K562 (cell line): ENCODE measurements around the gene LTA. TPM values are rescaled to one million over a fixed set of nuclear protein-coding genes. Genes with fewer than 3 reads are reported as not detected.
A peak's percentile ranks its signal among the peaks of the same experiment; 100 is the strongest.

Experiments used
- BCOR ChIP-seq: fragments of 450-650 bp; IDR thresholded peaks from 2 replicates; pipeline ENCODE4 v1.6.1; 2016
- ETV1 ChIP-seq: fragments of 450-650 bp; conservative IDR thresholded peaks from 2 replicates; pipeline ENCODE4 v1.6.1; 2016; ENCODE audit warnings: missing genetic modification characterization, control low read depth, low read depth, missing compliant biosample characterization
- FUS ChIP-seq: fragments of 200-400 bp; formaldehyde crosslinking; optimal IDR thresholded peaks from 2 replicates; pipeline ENCODE3; 2017; ENCODE audit warnings: low read depth, low read length
- GABPB2 ChIP-seq: fragments of 250-450 bp; sonication (Bioruptor Pico); conservative IDR thresholded peaks from 2 replicates; pipeline ENCODE4 v1.5.1; 2021; ENCODE audit warnings: mild to moderate bottlenecking
- HMGN3 ChIP-seq: IDR thresholded peaks from 2 replicates; pipeline ENCODE4 v1.6.1; 2011; ENCODE audit warnings: borderline replicate concordance, low read depth, mild to moderate bottlenecking, mixed read lengths, low read length; ENCODE audit not compliant: insufficient read length; ENCODE audit errors: extremely low read depth
- JUN ChIP-seq, 2 experiments: sonication (generic) in 1 of 2; formaldehyde crosslinking in 1 of 2; IDR thresholded peaks; 2 replicates each; pipeline versions ENCODE4 v1.6.1 to v1.8.0; 2012 to 2022; ENCODE audit warnings: borderline replicate concordance in 2 of 2, mild to moderate bottlenecking in 2 of 2, improper control_type of control experiment in 1 of 2, low read depth in 1 of 2, low read length in 1 of 2, missing genetic modification reagents in 1 of 2
- KLF6 ChIP-seq: fragments of 250-450 bp; sonication (Bioruptor Pico); IDR thresholded peaks from 2 replicates; pipeline ENCODE4 v1.4.0; 2020; ENCODE audit warnings: mild to moderate bottlenecking, moderate library complexity, borderline replicate concordance
- NELFE ChIP-seq: IDR thresholded peaks from 2 replicates; pipeline ENCODE4 v1.6.1; 2011; ENCODE audit warnings: mild to moderate bottlenecking; ENCODE audit not compliant: insufficient read depth, insufficient read length
- NFXL1 ChIP-seq: fragments of 450-650 bp; formaldehyde crosslinking; IDR thresholded peaks from 2 replicates; pipeline ENCODE4 v1.4.0; 2021; ENCODE audit warnings: mild to moderate bottlenecking
- NR4A1 ChIP-seq, 2 experiments: fragments of 250-450 bp in 1 of 2; fragments of 450-650 bp in 1 of 2; sonication (Bioruptor Pico) in 1 of 2; IDR thresholded peaks; 2 replicates each; pipeline versions ENCODE4 v1.4.0 to v1.6.1; 2016 to 2020; ENCODE audit warnings: mild to moderate bottlenecking in 2 of 2, missing compliant biosample characterization in 1 of 2, missing genetic modification characterization in 1 of 2, moderate library complexity in 1 of 2
- RB1 ChIP-seq: fragments of 450-650 bp; IDR thresholded peaks from 2 replicates; pipeline ENCODE4 v1.6.1; 2017; ENCODE audit warnings: low read depth, mild to moderate bottlenecking
- SMAD4 ChIP-seq: fragments of 250-450 bp; sonication (Bioruptor Pico); conservative IDR thresholded peaks from 2 replicates; pipeline ENCODE4 v1.8.0; 2021; ENCODE audit warnings: inconsistent platforms, mild to moderate bottlenecking, moderate library complexity
- SRSF9 ChIP-seq: fragments of 200-400 bp; formaldehyde crosslinking; IDR thresholded peaks from 2 replicates; pipeline ENCODE4 v1.6.1; 2017; ENCODE audit warnings: low read depth, low read length, borderline replicate concordance
- ZFPM2 ChIP-seq: fragments of 250-450 bp; sonication (Bioruptor Pico); IDR thresholded peaks from 2 replicates; pipeline ENCODE4 v1.5.1; 2022; ENCODE audit warnings: mild to moderate bottlenecking
- ZNF695 ChIP-seq: fragments of 450-650 bp; formaldehyde crosslinking; IDR thresholded peaks from 2 replicates; pipeline ENCODE4 v1.4.0; 2020; ENCODE audit warnings: mild to moderate bottlenecking, moderate library complexity
- polyA plus RNA-seq, 8 experiments: library from polyadenylated mRNA; depleted of rRNA in 4 of 8; stranded (reverse) in 5 of 8; unstranded in 3 of 8; fragments of >200 nt; fragmentation: Nextera tagmentation in 2 of 8; fragmentation: Illumina TruSeq in 1 of 8; extraction: Ambion mirVana in 2 of 8; extraction: Trizol in 1 of 8; gene quantifications; 2 replicates each; pipeline versions ENCODE4 v1.2.1 to v1.2.3, GENCODE V29; 2011 to 2014; ENCODE audit warnings: inconsistent platforms in 1 of 8, missing spikeins in 1 of 8
- total RNA-seq, 7 experiments: library from RNA; depleted of rRNA in 6 of 7; stranded (reverse); fragments of >200 nt in 6 of 7; fragmentation: Illumina TruSeq in 2 of 7; extraction: Trizol in 2 of 7; gene quantifications; 2 replicates each; pipeline versions ENCODE4 v1.2.1 to v1.2.3, GENCODE V29; 2011 to 2021; ENCODE audit warnings: low replicate concordance in 1 of 7
- TF ChIP-seq, protein P1 (sequence below), 2 experiments: fragments of 450-650 bp; IDR thresholded peaks; 2 replicates each; pipeline ENCODE4 v1.6.1; 2018; ENCODE audit warnings: mild to moderate bottlenecking in 2 of 2, low read depth in 1 of 2; ENCODE audit not compliant: partially characterized antibody in 2 of 2
- TF ChIP-seq, protein P2 (sequence below): fragments of 250-450 bp; sonication (Bioruptor Pico); IDR thresholded peaks from 2 replicates; pipeline ENCODE4 v1.9.0; 2021; ENCODE audit warnings: mild to moderate bottlenecking, inconsistent platforms
- TF ChIP-seq, protein P3 (sequence below): sonication (generic); formaldehyde crosslinking; IDR thresholded peaks from 2 replicates; pipeline ENCODE4 v1.8.0; 2022; ENCODE audit warnings: missing genetic modification reagents, mild to moderate bottlenecking, moderate library complexity, borderline replicate concordance
- TF ChIP-seq, protein P4 (sequence below): fragments of 250-450 bp; sonication (Bioruptor Pico); IDR thresholded peaks from 2 replicates; pipeline ENCODE4 v1.5.0; 2021

LTA gene
- total and polyA plus RNA-seq, 9 of the 15 experiments (the other 6 are each of a cell fraction or from before 2014, with no cell fraction given): 0.80 TPM; not detected in 8

DNA sequence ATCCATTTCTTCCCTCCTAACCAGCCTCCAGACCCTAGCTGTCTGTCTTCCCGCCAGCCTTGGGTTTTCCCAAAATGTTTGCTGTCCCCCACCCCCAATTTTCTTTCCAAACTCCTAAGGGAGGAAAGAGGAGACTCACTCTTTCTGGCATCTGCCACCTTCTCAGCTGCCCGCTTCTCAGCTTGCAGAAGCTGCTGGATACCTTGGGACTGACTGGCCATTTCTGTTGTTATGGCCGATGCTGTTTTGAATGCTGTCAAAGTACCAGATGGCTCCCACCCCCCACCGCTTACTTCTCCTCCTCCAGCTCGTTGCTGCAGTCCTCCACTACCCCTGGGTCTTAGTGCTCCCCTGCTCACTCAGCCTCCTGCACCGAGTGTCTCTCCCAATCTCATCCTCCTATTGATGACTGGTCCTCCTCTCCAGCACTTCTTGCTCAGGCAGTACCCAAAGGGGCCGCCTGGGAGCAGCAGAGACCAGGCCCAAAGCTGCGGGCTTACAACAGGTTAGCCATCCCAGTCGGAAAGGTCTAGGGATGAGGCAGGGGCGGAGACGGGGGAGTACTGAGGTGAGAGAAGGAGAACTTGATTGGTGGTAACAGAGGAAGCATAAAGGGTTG, 25.6 kb upstream of the LTA start, which contains the start of gene ATP6V1G2 (continued):
- TF ChIP-seq, protein P1, sequence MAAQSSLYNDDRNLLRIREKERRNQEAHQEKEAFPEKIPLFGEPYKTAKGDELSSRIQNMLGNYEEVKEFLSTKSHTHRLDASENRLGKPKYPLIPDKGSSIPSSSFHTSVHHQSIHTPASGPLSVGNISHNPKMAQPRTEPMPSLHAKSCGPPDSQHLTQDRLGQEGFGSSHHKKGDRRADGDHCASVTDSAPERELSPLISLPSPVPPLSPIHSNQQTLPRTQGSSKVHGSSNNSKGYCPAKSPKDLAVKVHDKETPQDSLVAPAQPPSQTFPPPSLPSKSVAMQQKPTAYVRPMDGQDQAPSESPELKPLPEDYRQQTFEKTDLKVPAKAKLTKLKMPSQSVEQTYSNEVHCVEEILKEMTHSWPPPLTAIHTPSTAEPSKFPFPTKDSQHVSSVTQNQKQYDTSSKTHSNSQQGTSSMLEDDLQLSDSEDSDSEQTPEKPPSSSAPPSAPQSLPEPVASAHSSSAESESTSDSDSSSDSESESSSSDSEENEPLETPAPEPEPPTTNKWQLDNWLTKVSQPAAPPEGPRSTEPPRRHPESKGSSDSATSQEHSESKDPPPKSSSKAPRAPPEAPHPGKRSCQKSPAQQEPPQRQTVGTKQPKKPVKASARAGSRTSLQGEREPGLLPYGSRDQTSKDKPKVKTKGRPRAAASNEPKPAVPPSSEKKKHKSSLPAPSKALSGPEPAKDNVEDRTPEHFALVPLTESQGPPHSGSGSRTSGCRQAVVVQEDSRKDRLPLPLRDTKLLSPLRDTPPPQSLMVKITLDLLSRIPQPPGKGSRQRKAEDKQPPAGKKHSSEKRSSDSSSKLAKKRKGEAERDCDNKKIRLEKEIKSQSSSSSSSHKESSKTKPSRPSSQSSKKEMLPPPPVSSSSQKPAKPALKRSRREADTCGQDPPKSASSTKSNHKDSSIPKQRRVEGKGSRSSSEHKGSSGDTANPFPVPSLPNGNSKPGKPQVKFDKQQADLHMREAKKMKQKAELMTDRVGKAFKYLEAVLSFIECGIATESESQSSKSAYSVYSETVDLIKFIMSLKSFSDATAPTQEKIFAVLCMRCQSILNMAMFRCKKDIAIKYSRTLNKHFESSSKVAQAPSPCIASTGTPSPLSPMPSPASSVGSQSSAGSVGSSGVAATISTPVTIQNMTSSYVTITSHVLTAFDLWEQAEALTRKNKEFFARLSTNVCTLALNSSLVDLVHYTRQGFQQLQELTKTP (IDR thresholded peaks at IDR 0.05; ENCODE audit: low read depth in 1 of 2, partially characterized antibody in 2 of 2): no peak
- TF ChIP-seq NELFE (no peak), RB1 (peak; percentile 83), ZNF695 (no peak), NR4A1 (CRISPR knock-in tag; IDR thresholded peaks at IDR 0.05) (no peak), NR4A1 (tag; IDR thresholded peaks at IDR 0.05) (0 out of 2 replicates have a peak, but pooled peaks have one; percentile 15), JUN (IDR thresholded peaks at IDR 0.05; ENCODE audit: borderline replicate concordance, low read depth, low read length) (peak; percentile 32; the same call in 1 of the 2 replicates), JUN (CRISPR knock-in tag; IDR thresholded peaks at IDR 0.05; ENCODE audit: borderline replicate concordance) (no peak; the same call in 1 of the 2 replicates), HMGN3 (no peak), NFXL1 (CRISPR knock-in tag) (no peak), ETV1 (no peak), ZFPM2 (CRISPR knock-in tag) (no peak), GABPB2 (CRISPR knock-in tag) (no peak), BCOR (no peak), SMAD4 (CRISPR knock-in tag) (no peak), SRSF9 (no peak), FUS (no peak), KLF6 (CRISPR knock-in tag) (no peak)
- TF ChIP-seq, protein P2, sequence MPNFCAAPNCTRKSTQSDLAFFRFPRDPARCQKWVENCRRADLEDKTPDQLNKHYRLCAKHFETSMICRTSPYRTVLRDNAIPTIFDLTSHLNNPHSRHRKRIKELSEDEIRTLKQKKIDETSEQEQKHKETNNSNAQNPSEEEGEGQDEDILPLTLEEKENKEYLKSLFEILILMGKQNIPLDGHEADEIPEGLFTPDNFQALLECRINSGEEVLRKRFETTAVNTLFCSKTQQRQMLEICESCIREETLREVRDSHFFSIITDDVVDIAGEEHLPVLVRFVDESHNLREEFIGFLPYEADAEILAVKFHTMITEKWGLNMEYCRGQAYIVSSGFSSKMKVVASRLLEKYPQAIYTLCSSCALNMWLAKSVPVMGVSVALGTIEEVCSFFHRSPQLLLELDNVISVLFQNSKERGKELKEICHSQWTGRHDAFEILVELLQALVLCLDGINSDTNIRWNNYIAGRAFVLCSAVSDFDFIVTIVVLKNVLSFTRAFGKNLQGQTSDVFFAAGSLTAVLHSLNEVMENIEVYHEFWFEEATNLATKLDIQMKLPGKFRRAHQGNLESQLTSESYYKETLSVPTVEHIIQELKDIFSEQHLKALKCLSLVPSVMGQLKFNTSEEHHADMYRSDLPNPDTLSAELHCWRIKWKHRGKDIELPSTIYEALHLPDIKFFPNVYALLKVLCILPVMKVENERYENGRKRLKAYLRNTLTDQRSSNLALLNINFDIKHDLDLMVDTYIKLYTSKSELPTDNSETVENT: no peak
- TF ChIP-seq, protein P3, sequence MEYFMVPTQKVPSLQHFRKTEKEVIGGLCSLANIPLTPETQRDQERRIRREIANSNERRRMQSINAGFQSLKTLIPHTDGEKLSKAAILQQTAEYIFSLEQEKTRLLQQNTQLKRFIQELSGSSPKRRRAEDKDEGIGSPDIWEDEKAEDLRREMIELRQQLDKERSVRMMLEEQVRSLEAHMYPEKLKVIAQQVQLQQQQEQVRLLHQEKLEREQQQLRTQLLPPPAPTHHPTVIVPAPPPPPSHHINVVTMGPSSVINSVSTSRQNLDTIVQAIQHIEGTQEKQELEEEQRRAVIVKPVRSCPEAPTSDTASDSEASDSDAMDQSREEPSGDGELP (CRISPR knock-in tag): peak; percentile 39; the same call in 1 of the 2 replicates
- TF ChIP-seq, protein P4, sequence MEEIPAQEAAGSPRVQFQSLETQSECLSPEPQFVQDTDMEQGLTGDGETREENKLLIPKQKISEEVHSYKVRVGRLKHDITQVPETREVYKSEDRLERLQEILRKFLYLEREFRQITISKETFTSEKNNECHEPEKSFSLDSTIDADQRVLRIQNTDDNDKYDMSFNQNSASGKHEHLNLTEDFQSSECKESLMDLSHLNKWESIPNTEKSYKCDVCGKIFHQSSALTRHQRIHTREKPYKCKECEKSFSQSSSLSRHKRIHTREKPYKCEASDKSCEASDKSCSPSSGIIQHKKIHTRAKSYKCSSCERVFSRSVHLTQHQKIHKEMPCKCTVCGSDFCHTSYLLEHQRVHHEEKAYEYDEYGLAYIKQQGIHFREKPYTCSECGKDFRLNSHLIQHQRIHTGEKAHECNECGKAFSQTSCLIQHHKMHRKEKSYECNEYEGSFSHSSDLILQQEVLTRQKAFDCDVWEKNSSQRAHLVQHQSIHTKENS: no peak
